Measurements from ENCODE around the gene RRAD.

The RRAD gene

GRCh38 chr16:66917741-66918140 lies 7.6 kb downstream of the RRAD start:
- DNase-seq (ENCODE audit: low read depth in 2 of 2) = no peak

- no peak for DNase-seq (ENCODE audit: low read depth in 2 of 2)
These were observed 8.8 kb downstream of the RRAD start for GRCh38 chr16:66916518-66916917.

- no peak for DNase-seq (ENCODE audit: low read depth in 2 of 2)
These were observed 10.3 kb downstream of the RRAD start for GRCh38 chr16:66915041-66915440.

GRCh38 chr16:66914541-66914940 lies 10.8 kb downstream of the RRAD start:
- no peak for DNase-seq (ENCODE audit: low read depth in 2 of 2)

GRCh38 chr16:66913711-66914110 lies 11.6 kb downstream of the RRAD start:
- no peak for DNase-seq (ENCODE audit: low read depth in 2 of 2)

- DNase-seq (ENCODE audit: low read depth in 2 of 2) = no peak
These were observed 12.3 kb downstream of the RRAD start for GRCh38 chr16:66913081-66913480.

- DNase-seq (ENCODE audit: low read depth in 2 of 2) = no peak
These were observed 13.5 kb downstream of the RRAD start for GRCh38 chr16:66911801-66912200.

- no peak for DNase-seq (ENCODE audit: low read depth in 2 of 2)
These were observed 14.2 kb downstream of the RRAD start for GRCh38 chr16:66911112-66911511.

GRCh38 chr16:66910175-66910940 lies 15.0 kb downstream of the RRAD start:
- DNase-seq (ENCODE audit: low read depth in 2 of 2) = no peak

GRCh38 chr16:66908762-66909559 lies 16.4 kb downstream of the RRAD start:
- DNase-seq (ENCODE audit: low read depth in 2 of 2) = no peak

GRCh38 chr16:66908116-66908515 lies 17.2 kb downstream of the RRAD start:
- DNase-seq (ENCODE audit: low read depth in 2 of 2) = no peak

GRCh38 chr16:66906916-66907836 lies 18.2 kb downstream of the RRAD start:
- DNase-seq (ENCODE audit: low read depth in 2 of 2) = no peak

- DNase-seq (ENCODE audit: low read depth in 2 of 2) = no peak
These were observed 19.4 kb downstream of the RRAD start for GRCh38 chr16:66905633-66906539.

GRCh38 chr16:66904846-66905632 lies 20.3 kb downstream of the RRAD start:
- DNase-seq (ENCODE audit: low read depth in 2 of 2) = no peak

- no peak for DNase-seq (ENCODE audit: low read depth in 2 of 2)
These were observed 20.9 kb downstream of the RRAD start for GRCh38 chr16:66904428-66904845.

- DNase-seq (ENCODE audit: low read depth in 2 of 2) = no peak
These were observed 21.5 kb downstream of the RRAD start for GRCh38 chr16:66903544-66904427.

GRCh38 chr16:66902648-66903543 lies 22.4 kb downstream of the RRAD start:
- DNase-seq (ENCODE audit: low read depth in 2 of 2) = no peak

- DNase-seq (ENCODE audit: low read depth in 2 of 2) = no peak
These were observed 23.7 kb downstream of the RRAD start for GRCh38 chr16:66901626-66902025.

All from stimulated activated CD8-positive, alpha-beta memory T cell treated with anti-CD3 and anti-CD28 coated beads, Interleukin-2, amount 100 ng/mL, for 48 hours (primary cell).